ENCODE data around the gene NUP58. TPM values are rescaled to one million over a fixed set of nuclear protein-coding genes. Genes with fewer than 3 reads are reported as not detected.

NUP58 gene
- total RNA-seq, 1 experiment from 2014 or later, result 101 TPM

- Histone ChIP-seq H3K9me3 (ENCODE audit: control insufficient read depth in 1 of 2, insufficient read depth in 1 of 2, low read depth in 1 of 2, low read length in 2 of 2) (no peaks in the 10 kb centered on the region), H2AFZ (ENCODE audit: low read depth, low read length, poor library complexity, severe bottlenecking) (no peak overlapping the region), H4K20me1 (ENCODE audit: insufficient read depth) (no peaks in the 10 kb centered on the region), H3K4me1 (ENCODE audit: control insufficient read depth in 1 of 2, insufficient read depth in 2 of 2, low read length in 2 of 2) (no peaks in the 10 kb centered on the region), H3K27me3 (ENCODE audit: insufficient read depth, low read length) (no peaks in the 10 kb centered on the region), H3K9me2 (ENCODE audit: insufficient read depth) (no peaks in the 10 kb centered on the region), H3K27ac (ENCODE audit: low read depth, low read length) (no peak overlapping the region), H3K4me3 (replicated peaks in 1 of 2; ENCODE audit: low read depth in 1 of 2, low read length in 2 of 2) (no peak overlapping the region), H3K4me2 (ENCODE audit: low read length) (no peak overlapping the region), H3K9ac (ENCODE audit: low read length) (no peak overlapping the region), H3K79me2 (ENCODE audit: insufficient read depth, low read length) (no peaks in the 10 kb centered on the region), H3K36me3 (ENCODE audit: control insufficient read depth in 1 of 2, insufficient read depth in 2 of 2, low read length in 2 of 2) (peaks cover 10 to 11% of the 10 kb centered on the region in 2 experiments; a peak in 3 of 4 replicates)
- no peak for DNase-seq (ENCODE audit: low read depth, low spot score)
- CTCF ChIA-PET, result no interaction called here
- intact Hi-C loops (cut with micrococcal nuclease), result no loop called here
- POLR2A ChIA-PET, result no interaction called here
- no peak for TF ChIP-seq ZBTB33 (IDR thresholded peaks at IDR 0.05; ENCODE audit: extremely low read depth, insufficient replicate concordance, low read length)
- TF ChIP-seq MAX (IDR thresholded peaks at IDR 0.05), result no peak
- TF ChIP-seq SIN3A (IDR thresholded peaks at IDR 0.05; ENCODE audit: low read depth), result no peak
- no peak for TF ChIP-seq ZNF274 (IDR thresholded peaks at IDR 0.05; ENCODE audit: low read depth, low read length)
- TF ChIP-seq SRF (IDR thresholded peaks at IDR 0.05; ENCODE audit: low read depth), result no peak
- TF ChIP-seq EGR1 (IDR thresholded peaks at IDR 0.05; ENCODE audit: low read depth), result no peak
- no peak for TF ChIP-seq CEBPB (IDR thresholded peaks at IDR 0.05; ENCODE audit: low read depth)
- TF ChIP-seq YY1 (IDR thresholded peaks at IDR 0.05; ENCODE audit: extremely low read depth, insufficient replicate concordance, low read depth, low read length), result no peak
- TF ChIP-seq RAD21 (IDR thresholded peaks at IDR 0.05; ENCODE audit: low read depth), result no peak
- TF ChIP-seq SP1 (IDR thresholded peaks at IDR 0.05; ENCODE audit: low read depth), result no peak
- TF ChIP-seq POLR2A (IDR thresholded peaks at IDR 0.05; ENCODE audit: borderline replicate concordance, extremely low read depth, insufficient read depth, insufficient read length), result no peak
- no peak for TF ChIP-seq CBX3 (IDR thresholded peaks at IDR 0.05; ENCODE audit: low read depth)
- TF ChIP-seq REST (IDR thresholded peaks at IDR 0.05; ENCODE audit: low read depth), result no peak
- TF ChIP-seq ELF1 (IDR thresholded peaks at IDR 0.05; ENCODE audit: borderline replicate concordance, low read depth), result no peak
- no peak for TF ChIP-seq CTCF (IDR thresholded peaks at IDR 0.05 in 2 of 3, conservative IDR thresholded peaks at IDR 0.05 in 1 of 3; ENCODE audit: borderline replicate concordance in 1 of 3, insufficient read depth in 1 of 3, low read depth in 2 of 3, low read length in 2 of 3)
- no peak for TF ChIP-seq ZFX (IDR thresholded peaks at IDR 0.05)
- TF ChIP-seq TCF7L2 (IDR thresholded peaks at IDR 0.05; ENCODE audit: borderline replicate concordance, extremely low read depth, insufficient read depth, insufficient read length), result no peak
- RAD21 ChIA-PET (ENCODE audit: low non-redundant PET in 1 of 2, low total read pairs in 2 of 2, uncharacterized antibody in 2 of 2, unreplicated experiment in 2 of 2), result no interaction called here
- no peak for ATAC-seq
- BruUV-seq (replicated peaks), result no TSS peak
Observed at GRCh38 chr13:25252752-25253151, 48.7 kb upstream of the NUP58 start.

All from HCT116 (cell line).